ENCODE data around the gene PLXNB1. TPM values are rescaled to one million over a fixed set of nuclear protein-coding genes. Genes with fewer than 3 reads are reported as not detected.

PLXNB1 gene
- total and polyA plus RNA-seq, 2 experiments from 2014 or later, result 49.0 to 144 TPM

GRCh38 chr3:48417529-48418108, 12.3 kb downstream of the PLXNB1 start (continued):
- TF ChIP-seq REST (IDR thresholded peaks at IDR 0.05; ENCODE audit: unreplicated experiment), result no peak

- Histone ChIP-seq H3K79me2 (replicated peaks; ENCODE audit: insufficient read depth) (0 out of 2 replicates have a peak, but pooled peaks cover 3% of the 10 kb centered on the region), H3F3A (replicated peaks; ENCODE audit: low read depth) (no peaks in the 10 kb centered on the region), H3K36me3 (ENCODE audit: insufficient read depth) (peaks cover 14% of the 10 kb centered on the region; the same call in 1 of the 2 replicates), H2AFZ (no peak overlapping the region), H3K4me1 (ENCODE audit: insufficient read depth) (no peaks in the 10 kb centered on the region), H4K20me1 (replicated peaks; ENCODE audit: insufficient read depth) (peaks cover 4% of the 10 kb centered on the region; the same call in 1 of the 2 replicates), H3K9me2 (ENCODE audit: insufficient read depth) (no peaks in the 10 kb centered on the region), H3K27ac (ENCODE audit: low read depth) (no peak overlapping the region), H3K27me3 (ENCODE audit: insufficient read depth) (no peaks in the 10 kb centered on the region), H3K4me2 (no peak overlapping the region), H3K4me3 (no peak overlapping the region)
- peaks cover 21% of the 10 kb centered on the region for H3K27me3 Mint-ChIP-seq (ENCODE audit: insufficient read depth, low read depth, poor library complexity)
- H3K9me3 Mint-ChIP-seq, result no peaks in the 10 kb centered on the region
- peaks cover 83% of the 10 kb centered on the region for H3K36me3 Mint-ChIP-seq (ENCODE audit: low read depth)
- ATAC-seq (no peak), DNase-seq (ENCODE audit: low spot score) (no peak)
- no peaks in the 10 kb centered on the region for H3K4me1 Mint-ChIP-seq
- TF ChIP-seq JUNB (IDR thresholded peaks at IDR 0.05; ENCODE audit: unreplicated experiment), result no peak
- no peak for TF ChIP-seq CREB1 (CRISPR knock-in tag; IDR thresholded peaks at IDR 0.05; ENCODE audit: low read depth)
- TF ChIP-seq EZH2 (IDR thresholded peaks at IDR 0.05; ENCODE audit: low read depth, unreplicated experiment), result no peak
- TF ChIP-seq REST (IDR thresholded peaks at IDR 0.05; ENCODE audit: unreplicated experiment), result no peak
- no peak for TF ChIP-seq ETS1 (IDR thresholded peaks at IDR 0.05)
- no peak for TF ChIP-seq STAT1 (IDR thresholded peaks at IDR 0.05; ENCODE audit: unreplicated experiment)
- no peak for TF ChIP-seq POLR2AphosphoS5 (IDR thresholded peaks at IDR 0.05; ENCODE audit: low read depth)
- no peak overlapping the region for H3K4me3 Mint-ChIP-seq
- H3K27ac Mint-ChIP-seq, result no peak overlapping the region
Measured at GRCh38 chr3:48416546-48416945, 13.3 kb downstream of the PLXNB1 start.

Measured in GM23338 (cell line).